Measurements from ENCODE around the gene PRKCH. TPM values are rescaled to one million over a fixed set of nuclear protein-coding genes. Genes with fewer than 3 reads are reported as not detected.

Gene PRKCH
- total RNA-seq, 2 experiments from 2014 or later = 0.85 to 2.3 TPM

GRCh38 chr14:61569308-61569707 is 247.9 kb downstream of the PRKCH start:
- intact Hi-C loops (cut with micrococcal nuclease; ENCODE audit: unreplicated experiment) = loop anchor here (2.0 to 5.0 kb wide), 3 partner anchors 75 to 163 kb away; no protein-coding TSS in a partner anchor
- Histone ChIP-seq H3K9me3 (ENCODE audit: low read length) (no peaks in the 10 kb centered on the region), H2AFZ (ENCODE audit: low read length) (peak overlapping the region; percentile 34; the same call in 1 of the 2 replicates), H3K9me2 (ENCODE audit: insufficient read depth, low read length) (no peaks in the 10 kb centered on the region), H3K4me2 (ENCODE audit: low read length) (peak overlapping the region; percentile 78), H3K27ac (ENCODE audit: low read depth, low read length, poor library complexity, severe bottlenecking) (peak overlapping the region; percentile 93), H3K4me1 (ENCODE audit: insufficient read depth, low read length, poor library complexity, severe bottlenecking) (peaks cover 70% of the 10 kb centered on the region), H4K20me1 (ENCODE audit: insufficient read depth, low read length) (no peaks in the 10 kb centered on the region), H3K4me3 (ENCODE audit: low read depth, low read length, poor library complexity, severe bottlenecking) (peak overlapping the region; percentile 47), H3K36me3 (ENCODE audit: insufficient read depth, low read length) (no peaks in the 10 kb centered on the region), H3K79me2 (ENCODE audit: insufficient read depth, low read depth, low read length) (no peaks in the 10 kb centered on the region)
- CTCF ChIA-PET (ENCODE audit: unreplicated experiment) = interaction anchor here (0.6 to 2.1 kb wide), 5 partner anchors 15 to 161 kb away, joined by 3 to 9 read pairs (median 3); no protein-coding TSS in a partner anchor
- peak; percentile 42 for DNase-seq (ENCODE audit: low spot score)
- no TSS peak for BruUV-seq (replicated peaks)
- POLR2A ChIA-PET = interaction anchor here (0.6 to 5.1 kb wide), 22 partner anchors 10 to 510 kb away, joined by 3 to 34 read pairs (median 4); no protein-coding TSS in a partner anchor
- TF ChIP-seq CTCF (conservative IDR thresholded peaks at IDR 0.05; ENCODE audit: low read length) = no peak
- TF ChIP-seq EZH2phosphoT487 (IDR thresholded peaks at IDR 0.05; ENCODE audit: borderline replicate concordance, low read depth, low read length) = no peak

GRCh38 chr14:61569812-61570548 is 248.6 kb downstream of the PRKCH start:
- intact Hi-C loops (cut with micrococcal nuclease; ENCODE audit: unreplicated experiment) = loop anchor here (2.0 to 5.0 kb wide), 3 partner anchors 75 to 162 kb away; no protein-coding TSS in a partner anchor
- CTCF ChIA-PET (ENCODE audit: unreplicated experiment) = interaction anchor here (0.7 to 2.1 kb wide), 3 partner anchors 93 to 160 kb away, joined by 4 to 9 read pairs (median 4); no protein-coding TSS in a partner anchor
- Histone ChIP-seq H3K4me1 (ENCODE audit: insufficient read depth, low read length, poor library complexity, severe bottlenecking) (peaks cover 64% of the 10 kb centered on the region), H2AFZ (ENCODE audit: low read length) (peak overlapping the region; percentile 34; the same call in 1 of the 2 replicates), H3K27ac (ENCODE audit: low read depth, low read length, poor library complexity, severe bottlenecking) (peak overlapping the region; percentile 93), H3K9me3 (ENCODE audit: low read length) (no peaks in the 10 kb centered on the region), H3K79me2 (ENCODE audit: insufficient read depth, low read depth, low read length) (no peaks in the 10 kb centered on the region), H3K4me3 (ENCODE audit: low read depth, low read length, poor library complexity, severe bottlenecking) (no peak overlapping the region), H4K20me1 (ENCODE audit: insufficient read depth, low read length) (no peaks in the 10 kb centered on the region), H3K36me3 (ENCODE audit: insufficient read depth, low read length) (no peaks in the 10 kb centered on the region), H3K9me2 (ENCODE audit: insufficient read depth, low read length) (no peaks in the 10 kb centered on the region), H3K4me2 (ENCODE audit: low read length) (peak overlapping the region; percentile 78)
- peak; percentile 35 for DNase-seq (ENCODE audit: low spot score)
- no TSS peak for BruUV-seq (replicated peaks)
- POLR2A ChIA-PET = interaction anchor here (0.7 to 5.1 kb wide), 13 partner anchors 10 to 509 kb away, joined by 3 to 34 read pairs (median 5); no protein-coding TSS in a partner anchor
- no peak for TF ChIP-seq EZH2phosphoT487 (IDR thresholded peaks at IDR 0.05; ENCODE audit: borderline replicate concordance, low read depth, low read length)
- TF ChIP-seq CTCF (conservative IDR thresholded peaks at IDR 0.05; ENCODE audit: low read length) = no peak
